Gastroesophageal sphincter (tissue), 3 donors: ENCODE data around the gene VPS51.

Experiments
- CTCF ChIP-seq, 4 experiments: fragments of 200-600 bp in 2 of 4; fragments of 450-650 bp in 2 of 4; sonication (generic) in 1 of 4; IDR thresholded peaks; one replicate each; pipeline ENCODE4 v1.5.1; 2017 to 2019; ENCODE audit warnings: antibody characterized with exemption in 4 of 4, mild to moderate bottlenecking in 2 of 4, moderate library complexity in 2 of 4
- EP300 ChIP-seq: sonication (generic); formaldehyde crosslinking; IDR thresholded peaks from one replicate; pipeline ENCODE4 v1.6.1; 2017; ENCODE audit warnings: antibody characterized with exemption, mild to moderate bottlenecking
- POLR2A ChIP-seq, 2 donors: fragments of 450-650 bp; IDR thresholded peaks; one replicate each; pipeline ENCODE4 v1.6.1; 2017; ENCODE audit warnings: antibody characterized with exemption in 2 of 2, mild to moderate bottlenecking in 2 of 2, moderate library complexity in 1 of 2

GRCh38 chr11:65107751-65108468 is 11.9 kb downstream of the VPS51 start:
- TF ChIP-seq POLR2A (IDR thresholded peaks at IDR 0.05) (no peak), CTCF (IDR thresholded peaks at IDR 0.05) (no peak), EP300 (no peak)
